ENCODE measurements around the gene PCDHB4. TPM values are rescaled to one million over a fixed set of nuclear protein-coding genes. Genes with fewer than 3 reads are reported as not detected.
"Not testable (repeated sequence)": the region's sequence is repeated elsewhere in the genome, so short reads cannot be mapped to it uniquely, and the experiment has no call there.

PCDHB4 gene
- total RNA-seq, 2 experiments from 2014 or later, result not detected

DNA sequence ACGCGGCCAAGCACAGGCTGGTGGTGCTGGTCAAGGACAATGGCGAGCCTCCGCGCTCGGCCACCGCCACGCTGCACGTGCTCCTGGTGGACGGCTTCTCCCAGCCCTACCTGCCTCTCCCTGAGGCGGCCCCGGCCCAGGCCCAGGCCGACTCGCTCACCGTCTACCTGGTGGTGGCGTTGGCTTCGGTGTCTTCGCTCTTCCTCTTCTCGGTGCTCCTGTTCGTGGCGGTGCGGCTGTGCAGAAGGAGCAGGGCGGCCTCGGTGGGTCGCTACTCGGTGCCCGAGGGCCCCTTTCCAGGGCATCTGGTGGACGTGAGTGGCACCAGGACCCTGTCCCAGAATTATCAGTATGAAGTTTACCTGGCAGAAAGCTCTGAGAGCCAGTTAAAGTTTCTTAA is 36.3 kb downstream of the PCDHB4 start:
- H3K27ac Mint-ChIP-seq; H3K4me1 Mint-ChIP-seq; H3K27me3 Mint-ChIP-seq; H3K9me3 Mint-ChIP-seq (ENCODE audit: low read depth); DNase-seq; CTCF ChIA-PET; H3K4me3 Mint-ChIP-seq; ATAC-seq; H3K36me3 Mint-ChIP-seq: not testable (repeated sequence)

DNA sequence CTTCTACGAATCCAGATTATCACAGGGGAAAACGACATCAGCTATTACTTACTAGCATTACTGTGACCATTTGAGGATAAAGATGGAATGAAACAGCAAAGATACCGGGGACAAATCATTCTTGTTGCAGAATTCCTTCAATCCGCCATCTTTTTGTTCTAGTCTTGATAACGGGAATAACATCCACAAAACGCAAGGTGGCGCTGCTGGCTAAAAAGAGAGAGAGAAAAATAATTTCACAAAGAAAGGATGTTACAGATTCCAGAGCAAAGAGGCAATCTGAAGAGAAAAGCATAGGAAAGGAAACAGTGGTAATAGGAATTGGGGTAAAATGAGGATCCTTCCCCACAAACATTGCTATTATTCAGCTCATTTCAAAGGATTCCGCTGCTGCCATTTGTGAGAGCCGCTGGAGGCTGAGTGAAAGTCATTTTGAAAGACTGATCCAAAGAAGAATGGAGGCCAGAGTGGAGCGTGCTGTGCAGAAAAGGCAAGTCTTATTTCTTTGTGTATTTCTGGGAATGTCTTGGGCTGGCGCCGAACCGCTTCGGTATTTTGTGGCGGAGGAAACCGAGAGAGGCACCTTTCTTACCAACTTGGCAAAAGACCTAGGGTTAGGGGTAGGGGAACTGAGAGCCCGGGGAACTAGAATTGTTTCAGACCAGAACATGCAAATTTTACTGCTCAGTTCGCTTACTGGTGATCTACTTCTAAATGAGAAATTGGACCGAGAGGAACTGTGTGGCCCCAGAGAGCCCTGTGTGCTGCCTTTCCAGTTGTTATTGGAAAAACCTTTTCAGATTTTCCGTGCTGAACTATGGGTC is 51.0 kb downstream of the PCDHB4 start, which contains the start of gene PCDHB7:
Gene PCDHB7 (plus strand): TSS at position 264 of the 824 bp plus-strand sequence. CDS start 192 bp downstream, at position 456.
- Mint-ChIP-seq H3K36me3 (peaks cover 3% of the 10 kb centered on the region), H3K27me3 (peaks cover 5% of the 10 kb centered on the region), H3K4me3 (no peak within 1 kb of the TSS), H3K27ac (no peak within 1 kb of the TSS), H3K4me1 (no peaks in the 10 kb centered on the region), H3K9me3 (ENCODE audit: low read depth) (peaks cover 9% of the 10 kb centered on the region)
- no peak for ATAC-seq
- DNase-seq, result no peak
- CTCF ChIA-PET, result no interaction called here

DNA sequence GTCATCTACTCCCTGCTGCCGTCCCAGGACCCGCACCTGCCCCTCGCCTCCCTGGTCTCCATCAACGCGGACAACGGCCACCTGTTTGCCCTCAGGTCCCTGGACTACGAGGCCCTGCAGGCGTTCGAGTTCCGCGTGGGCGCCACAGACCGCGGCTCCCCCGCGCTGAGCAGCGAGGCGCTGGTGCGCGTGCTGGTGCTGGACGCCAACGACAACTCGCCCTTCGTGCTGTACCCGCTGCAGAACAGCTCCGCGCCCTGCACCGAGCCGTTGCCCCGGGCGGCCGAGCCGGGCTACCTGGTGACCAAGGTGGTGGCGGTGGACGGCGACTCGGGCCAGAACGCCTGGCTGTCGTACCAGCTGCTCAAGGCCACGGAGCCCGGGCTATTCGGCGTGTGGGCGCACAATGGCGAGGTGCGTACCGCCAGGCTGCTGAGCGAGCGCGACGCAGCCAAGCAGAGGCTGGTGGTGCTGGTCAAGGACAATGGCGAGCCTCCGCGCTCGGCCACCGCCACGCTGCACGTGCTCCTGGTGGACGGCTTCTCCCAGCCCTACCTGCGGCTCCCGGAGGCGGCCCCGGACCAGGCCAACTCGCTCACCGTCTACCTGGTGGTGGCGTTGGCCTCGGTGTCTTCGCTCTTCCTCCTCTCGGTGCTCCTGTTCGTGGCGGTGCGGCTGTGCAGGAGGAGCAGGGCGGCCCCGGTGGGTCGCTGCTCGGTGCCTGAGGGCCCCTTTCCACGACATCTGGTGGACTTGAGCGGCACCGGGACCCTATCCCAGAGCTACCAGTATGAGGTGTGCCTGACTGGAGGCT is 52.9 kb downstream of the PCDHB4 start:
- H3K4me1 Mint-ChIP-seq, H3K27ac Mint-ChIP-seq: not testable (repeated sequence)

More for the DNA sequence above, 52.9 kb downstream of the PCDHB4 start:
- H3K27me3 Mint-ChIP-seq; H3K9me3 Mint-ChIP-seq (ENCODE audit: low read depth); ATAC-seq; CTCF ChIA-PET; DNase-seq; H3K4me3 Mint-ChIP-seq; H3K36me3 Mint-ChIP-seq: not testable (repeated sequence)

Other genes starting within 250 kb of the PCDHB4 start
- gene PCDHA12, start 246.5 kb upstream of the PCDHB4 start, total RNA-seq, result not detected
- gene PCDHA13, start 239.7 kb upstream of the PCDHB4 start, total RNA-seq, result not detected
- not detected for gene PCDHAC1, start 195.5 kb upstream of the PCDHB4 start, total RNA-seq
- not detected for gene PCDHAC2, start 155.3 kb upstream of the PCDHB4 start, total RNA-seq
- gene PCDHB1, start 70.4 kb upstream of the PCDHB4 start, total RNA-seq, result not detected
- not detected for gene PCDHB2, start 27.2 kb upstream of the PCDHB4 start, total RNA-seq
- gene PCDHB3, start 21.3 kb upstream of the PCDHB4 start, total RNA-seq, result not detected
- not detected for gene PCDHB5, start 13.4 kb downstream of the PCDHB4 start, total RNA-seq
- gene PCDHB6, start 28.2 kb downstream of the PCDHB4 start, total RNA-seq, result not detected
- gene PCDHB7, start 50.8 kb downstream of the PCDHB4 start, total RNA-seq, result not detected
- not detected for gene PCDHB8, start 56.0 kb downstream of the PCDHB4 start, total RNA-seq
- gene PCDHB16, start 60.6 kb downstream of the PCDHB4 start, total RNA-seq, result not detected
- not detected for gene PCDHB9, start 65.3 kb downstream of the PCDHB4 start, total RNA-seq
- not detected for gene PCDHB10, start 70.5 kb downstream of the PCDHB4 start, total RNA-seq
- gene PCDHB11, start 77.8 kb downstream of the PCDHB4 start, total RNA-seq, result not detected
- gene PCDHB12, start 86.9 kb downstream of the PCDHB4 start, total RNA-seq, result not detected
- gene PCDHB13, start 92.1 kb downstream of the PCDHB4 start, total RNA-seq, result not detected
- not detected for gene PCDHB14, start 101.5 kb downstream of the PCDHB4 start, total RNA-seq
- gene PCDHB15, start 123.6 kb downstream of the PCDHB4 start, total RNA-seq, result not detected
- gene SLC25A2, start 182.2 kb downstream of the PCDHB4 start, total RNA-seq, result 1 to 10 TPM in 1 of 2 experiments, under 1 TPM in 1; 0.56 to 1.1 TPM
- gene TAF7, start 199.0 kb downstream of the PCDHB4 start, total RNA-seq, result 10 to 100 TPM; 57.3 to 64.6 TPM
- gene PCDHGA1, start 208.7 kb downstream of the PCDHB4 start, total RNA-seq, result not detected
- gene PCDHGA2, start 216.9 kb downstream of the PCDHB4 start, total RNA-seq, result not detected
- under 1 TPM in 1 of 2 experiments, not detected in 1; 0.15 TPM for gene PCDHGA3, start 222.0 kb downstream of the PCDHB4 start, total RNA-seq
- not detected for gene PCDHGB1, start 228.3 kb downstream of the PCDHB4 start, total RNA-seq
- under 1 TPM in 1 of 2 experiments, not detected in 1; 0.20 TPM for gene PCDHGA4, start 233.2 kb downstream of the PCDHB4 start, total RNA-seq
- under 1 TPM; 0.12 to 0.67 TPM for gene PCDHGB2, start 238.2 kb downstream of the PCDHB4 start, total RNA-seq
- gene PCDHGA5, start 242.3 kb downstream of the PCDHB4 start, total RNA-seq, result under 1 TPM; 0.09 to 0.12 TPM
- under 1 TPM; 0.09 to 0.41 TPM for gene PCDHGB3, start 248.4 kb downstream of the PCDHB4 start, total RNA-seq